DND-41 (cell line): ENCODE data around the gene OBSCN.

Source experiments
- ATAC-seq: fragments of 200-7000 bp; cut with Tn5 transposase; 3 replicates; pipeline ENCODE4 v1.9.1; 2021; ENCODE audit warnings: low read depth; ENCODE audit not compliant: insufficient read depth
- DNase-seq: peaks from one replicate; pipeline ENCODE4 v3.0.0-alpha.2; 2020
- H2AFZ ChIP-seq: 2 replicates; pipeline ENCODE4 v1.6.0; 2012; ENCODE audit warnings: low read depth, low read length
- H3K27ac ChIP-seq: 2 replicates; pipeline ENCODE4 v1.5.1; 2012; ENCODE audit warnings: low read length, inconsistent platforms
- H3K27me3 ChIP-seq: fragments of 200-600 bp; sonication (generic); 2 replicates; pipeline ENCODE4 v1.6.0; 2012; ENCODE audit warnings: low read length, mild to moderate bottlenecking, inconsistent platforms; ENCODE audit not compliant: insufficient read depth, poor library complexity
- H3K36me3 ChIP-seq: 2 replicates; pipeline ENCODE4 v1.5.1; 2012; ENCODE audit warnings: low read length, inconsistent platforms; ENCODE audit not compliant: insufficient read depth
- H3K4me1 ChIP-seq: 2 replicates; pipeline ENCODE4 v1.5.1; 2012; ENCODE audit warnings: mild to moderate bottlenecking, low read length; ENCODE audit not compliant: insufficient read depth
- H3K4me2 ChIP-seq: 2 replicates; pipeline ENCODE4 v1.6.0; 2012; ENCODE audit warnings: mild to moderate bottlenecking, moderate library complexity, low read length, inconsistent platforms; ENCODE audit not compliant: insufficient read depth
- H3K4me3 ChIP-seq, 2 experiments: fragments of 200-600 bp in 1 of 2; shearing (Covaris generic) in 1 of 2; 2 replicates each; pipeline ENCODE4 v1.5.1; 2012 to 2016; ENCODE audit warnings: inconsistent platforms in 2 of 2, low read length in 2 of 2, mild to moderate bottlenecking in 2 of 2, low read depth in 1 of 2, moderate library complexity in 1 of 2
- H3K79me2 ChIP-seq: 2 replicates; pipeline ENCODE4 v1.6.0; 2012; ENCODE audit warnings: low read length, inconsistent platforms; ENCODE audit not compliant: insufficient read depth
- H3K9ac ChIP-seq: 2 replicates; pipeline ENCODE4 v1.6.0; 2012; ENCODE audit warnings: low read depth, mild to moderate bottlenecking, inconsistent platforms, low read length, moderate library complexity
- H3K9me3 ChIP-seq: 2 replicates; pipeline ENCODE4 v1.5.1; 2012; ENCODE audit warnings: low read length, moderate library complexity, mild to moderate bottlenecking, inconsistent platforms; ENCODE audit not compliant: insufficient read depth, severe bottlenecking
- H4K20me1 ChIP-seq: 2 replicates; pipeline ENCODE4 v1.6.0; 2012; ENCODE audit warnings: low read length; ENCODE audit not compliant: insufficient read depth
- CTCF ChIP-seq: IDR thresholded peaks from 2 replicates; pipeline ENCODE4 v1.5.1; 2012; ENCODE audit warnings: borderline replicate concordance, low read length, moderate library complexity, mild to moderate bottlenecking; ENCODE audit not compliant: poor library complexity, severe bottlenecking; ENCODE audit errors: extremely low read depth
- EZH2 ChIP-seq: IDR thresholded peaks from 3 replicates; pipeline ENCODE4 v1.6.1; 2012; ENCODE audit warnings: borderline replicate concordance, low read depth, mild to moderate bottlenecking, moderate library complexity, low read length, inconsistent platforms; ENCODE audit not compliant: severe bottlenecking

The OBSCN gene

DNA sequence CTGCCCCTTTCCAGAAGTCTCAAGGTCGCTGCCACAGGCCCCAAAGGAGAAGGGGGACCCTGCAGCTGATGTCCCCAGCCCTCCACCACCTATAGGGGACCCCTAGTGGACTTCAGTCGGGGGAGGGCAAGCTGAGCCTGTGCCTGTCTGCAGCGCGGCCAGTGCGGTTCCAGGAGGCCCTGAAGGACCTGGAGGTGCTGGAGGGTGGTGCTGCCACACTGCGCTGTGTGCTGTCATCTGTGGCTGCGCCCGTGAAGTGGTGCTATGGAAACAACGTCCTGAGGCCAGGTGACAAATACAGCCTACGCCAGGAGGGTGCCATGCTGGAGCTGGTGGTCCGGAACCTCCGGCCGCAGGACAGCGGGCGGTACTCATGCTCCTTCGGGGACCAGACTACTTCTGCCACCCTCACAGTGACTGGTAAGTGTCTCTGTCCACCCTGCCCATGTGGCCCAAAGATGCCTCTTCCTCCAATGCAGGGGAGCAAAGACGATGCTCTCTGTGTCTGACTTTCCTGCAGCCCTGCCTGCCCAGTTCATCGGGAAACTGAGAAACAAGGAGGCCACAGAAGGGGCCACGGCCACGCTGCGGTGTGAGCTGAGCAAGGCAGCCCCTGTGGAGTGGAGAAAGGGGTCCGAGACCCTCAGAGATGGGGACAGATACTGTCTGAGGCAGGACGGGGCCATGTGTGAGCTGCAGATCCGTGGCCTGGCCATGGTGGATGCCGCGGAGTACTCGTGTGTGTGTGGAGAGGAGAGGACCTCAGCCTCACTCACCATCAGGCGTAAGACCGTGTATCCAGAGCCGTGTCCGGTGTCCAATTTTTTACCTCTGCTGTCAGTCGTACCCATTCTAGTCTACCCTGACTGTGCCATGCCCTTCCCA is 79.9 kb downstream of the OBSCN start:
- Histone ChIP-seq H2AFZ (no peak overlapping the region), H3K4me3 (no peak overlapping the region), H4K20me1 (no peaks in the 10 kb centered on the region), H3K9ac (no peak overlapping the region), H3K4me2 (no peak overlapping the region), H3K79me2 (no peaks in the 10 kb centered on the region), H3K4me1 (no peaks in the 10 kb centered on the region), H3K9me3 (no peaks in the 10 kb centered on the region), H3K27ac (no peak overlapping the region), H3K27me3 (no peaks in the 10 kb centered on the region), H3K36me3 (peaks cover 49% of the 10 kb centered on the region)
- ATAC-seq (no peak), DNase-seq (no peak)
- no peak for TF ChIP-seq EZH2
- no peak for TF ChIP-seq CTCF

- Histone ChIP-seq H3K9ac (no peak overlapping the region), H2AFZ (no peak overlapping the region), H4K20me1 (no peaks in the 10 kb centered on the region), H3K4me3 (no peak overlapping the region), H3K4me2 (no peak overlapping the region), H3K27me3 (no peaks in the 10 kb centered on the region), H3K9me3 (no peaks in the 10 kb centered on the region), H3K4me1 (no peaks in the 10 kb centered on the region), H3K27ac (no peak overlapping the region), H3K36me3 (peaks cover 49% of the 10 kb centered on the region), H3K79me2 (no peaks in the 10 kb centered on the region)
- ATAC-seq (no peak), DNase-seq (no peak)
- no peak for TF ChIP-seq CTCF
Observed at GRCh38 chr1:228288536-228289238, 80.8 kb downstream of the OBSCN start.

DNA sequence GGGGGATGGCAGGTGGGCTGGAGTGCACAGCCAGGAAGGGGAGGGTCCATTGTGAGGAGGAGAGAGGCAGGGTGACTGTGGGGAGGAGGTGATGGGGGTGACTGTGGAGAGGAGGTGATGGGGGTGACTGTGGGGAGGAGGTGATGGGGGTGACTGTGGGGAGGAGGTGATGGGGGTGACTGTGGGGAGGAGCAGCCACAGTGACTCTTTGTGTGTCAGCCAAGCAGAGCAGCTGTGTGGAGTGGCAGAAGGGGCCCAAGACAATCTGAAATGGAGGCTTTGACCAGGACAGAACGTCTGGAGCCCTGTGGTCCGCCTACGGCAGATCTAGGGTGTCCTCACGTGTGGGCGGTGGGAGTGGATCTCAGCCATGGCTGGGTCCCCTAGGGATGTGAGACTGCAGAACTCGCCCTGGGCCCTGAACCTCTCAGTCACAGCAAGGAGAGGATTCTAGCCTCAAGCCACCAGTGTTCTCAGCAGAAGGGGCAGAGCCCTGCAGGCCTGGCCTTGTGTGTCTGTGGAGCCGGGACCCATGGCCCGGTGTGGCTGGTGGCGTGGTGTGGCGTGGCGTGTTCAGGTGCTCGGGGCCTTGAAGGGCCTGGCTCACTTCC is 81.5 kb downstream of the OBSCN start:
- no peaks in the 10 kb centered on the region for H4K20me1 ChIP-seq
- H3K4me2 ChIP-seq: no peak overlapping the region
- H2AFZ ChIP-seq: no peak overlapping the region
- no peak overlapping the region for H3K4me3 ChIP-seq
- H3K79me2 ChIP-seq: no peaks in the 10 kb centered on the region
- DNase-seq (no peak), ATAC-seq (no peak)
- no peaks in the 10 kb centered on the region for H3K9me3 ChIP-seq
- peaks cover 53% of the 10 kb centered on the region for H3K36me3 ChIP-seq
- no peak overlapping the region for H3K9ac ChIP-seq
- H3K27ac ChIP-seq: no peak overlapping the region
- TF ChIP-seq CTCF (no peak), EZH2 (no peak)
- H3K4me1 ChIP-seq: no peaks in the 10 kb centered on the region
- no peaks in the 10 kb centered on the region for H3K27me3 ChIP-seq
